Anterior cingulate cortex (tissue), 58 donors: ENCODE results near the gene ATXN7L2.

Experiments used
- DNase-seq, 58 donors: peaks; one replicate each; lab custom pipeline; 2025; lab: John Stamatoyannopoulos, UW

The ATXN7L2 gene

GRCh38 chr1:109495738-109496137, 12.0 kb downstream of the ATXN7L2 start:
- DNase-seq = no peak

DNA sequence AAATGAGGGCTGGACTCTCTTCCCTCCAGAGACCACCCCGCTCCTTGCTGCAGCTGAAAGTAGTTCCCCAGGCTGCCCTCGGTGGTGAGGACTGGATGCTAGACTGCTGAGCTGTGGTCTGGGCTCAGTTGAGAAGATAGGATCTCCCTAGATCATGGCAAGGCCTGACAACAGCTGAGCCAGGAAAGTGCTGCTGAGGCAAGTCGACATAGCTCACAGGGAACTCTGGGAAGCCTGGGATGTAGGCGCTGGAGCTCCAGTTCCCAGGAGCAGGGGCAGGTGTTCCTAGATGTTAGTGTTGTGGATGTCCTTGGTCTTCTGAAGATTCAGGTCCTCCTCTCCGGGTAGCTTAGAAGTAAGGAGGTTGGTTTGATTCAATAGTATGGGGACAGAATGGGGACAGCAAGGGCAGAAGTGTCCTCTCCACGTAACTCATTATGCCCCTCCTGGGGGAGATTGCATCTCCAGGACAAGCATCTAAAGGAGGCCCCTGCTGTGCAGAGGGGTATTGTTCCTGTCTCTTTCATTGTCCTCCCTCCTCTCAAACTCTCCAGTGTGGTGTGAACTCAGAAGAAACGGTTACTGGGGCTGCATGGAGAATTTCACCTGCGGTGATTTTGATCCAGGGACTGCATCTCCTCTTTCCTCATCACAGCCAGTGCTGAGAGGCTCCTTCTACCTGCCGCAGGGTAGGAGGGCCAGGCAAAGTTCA, 13.9 kb downstream of the ATXN7L2 start:
- peak in 2 of 58 donors; percentile 10 to 14 for DNase-seq

DNA sequence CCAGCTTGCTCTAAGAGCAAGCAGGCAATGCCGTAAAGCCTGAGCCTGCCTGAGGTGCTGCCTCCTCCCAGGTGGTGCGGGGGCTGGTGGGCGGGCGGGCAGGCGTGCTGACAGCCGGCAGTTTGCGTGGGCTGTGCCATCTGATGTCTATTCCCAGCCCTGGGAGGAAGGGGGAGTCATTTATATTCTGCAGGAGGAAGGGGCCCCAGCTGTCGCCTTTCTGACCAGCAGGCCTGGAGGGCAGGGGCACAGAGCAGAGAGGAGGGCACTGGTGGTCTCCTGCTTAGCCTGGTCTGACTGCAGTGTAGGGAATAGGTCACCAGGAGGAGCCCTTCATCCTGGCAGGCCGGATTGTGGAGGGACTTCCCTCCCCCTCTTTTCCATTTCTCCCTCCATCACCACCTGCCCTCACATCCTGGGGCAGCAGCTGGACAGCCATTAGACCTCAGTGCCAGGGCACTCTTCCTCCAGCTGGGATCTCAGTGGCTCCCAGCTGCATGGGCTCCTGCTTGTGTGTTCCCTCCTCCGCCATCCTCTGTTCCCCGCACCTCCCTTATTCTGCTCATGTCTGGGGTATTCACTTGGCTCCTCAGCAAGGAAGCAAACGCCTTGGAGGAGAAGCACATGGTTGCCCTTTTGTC, 14.6 kb downstream of the ATXN7L2 start:
- peak in 19 of 58 donors; percentile 20 to 81 (median 54) for DNase-seq

DNA sequence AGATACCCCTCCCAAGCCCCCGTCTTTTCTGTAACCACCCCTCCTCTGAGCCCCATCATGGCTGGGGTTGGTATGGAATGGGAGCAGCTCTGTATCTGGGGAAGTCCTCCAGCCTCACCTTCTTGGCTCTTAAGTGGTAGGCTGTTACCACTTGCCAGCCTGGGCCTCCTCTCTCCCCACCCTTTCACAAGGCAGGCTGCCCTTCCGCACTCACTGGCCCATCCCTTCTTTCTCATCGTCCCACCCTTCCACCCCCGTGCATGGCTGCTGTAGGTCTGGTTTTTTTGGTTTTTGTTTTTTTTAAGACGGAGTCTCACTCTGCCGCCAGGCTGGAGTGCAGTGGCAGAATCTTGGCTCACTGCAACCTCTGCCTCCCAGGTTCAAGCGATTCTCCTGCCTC, 15.4 kb downstream of the ATXN7L2 start:
- peak in 4 of 58 donors; percentile 18 to 63 (median 42) for DNase-seq

DNA sequence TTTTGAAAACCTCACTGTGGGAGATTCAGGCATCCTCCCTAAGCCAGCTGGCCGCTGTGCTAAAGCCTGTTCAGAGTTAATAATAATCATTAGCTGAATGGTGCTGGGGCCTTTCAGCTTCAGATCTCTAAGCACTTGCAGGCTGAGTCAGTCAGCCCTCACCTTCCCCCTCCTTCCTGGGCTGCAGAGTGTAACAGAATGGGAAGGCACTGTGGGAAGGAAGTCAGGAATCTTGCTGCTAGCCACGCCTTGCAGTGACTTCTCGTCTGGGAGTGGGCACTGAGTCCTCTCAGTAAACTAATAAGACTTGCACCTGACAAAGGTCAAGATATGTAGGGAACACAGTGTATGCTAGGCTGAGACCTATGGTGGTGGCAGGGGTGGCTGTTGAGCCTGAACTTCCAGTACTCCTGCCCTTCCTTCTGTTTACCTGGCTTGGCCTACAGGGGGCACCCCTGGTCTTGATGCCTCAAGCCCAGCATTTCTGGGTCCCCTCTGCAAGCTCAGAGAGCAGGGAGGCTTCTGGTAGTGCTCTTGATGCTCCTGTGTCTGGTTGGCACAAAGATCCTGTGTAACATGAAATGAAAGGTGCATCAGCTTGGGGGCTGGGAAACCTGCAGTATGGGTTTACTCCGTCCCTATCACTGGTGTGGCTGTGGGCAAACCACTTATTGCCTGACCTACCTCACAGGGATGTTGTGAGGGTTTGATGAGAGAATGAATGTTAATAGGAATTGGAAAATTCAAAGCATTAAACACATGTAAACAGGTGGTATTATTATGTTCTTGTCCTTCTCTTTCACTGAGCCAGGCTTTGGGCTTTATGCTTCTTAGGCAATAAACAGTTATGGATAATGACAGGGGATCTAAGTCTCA, 16.2 kb downstream of the ATXN7L2 start:
- peak in 8 of 58 donors; percentile 15 to 46 (median 30) for DNase-seq

DNA sequence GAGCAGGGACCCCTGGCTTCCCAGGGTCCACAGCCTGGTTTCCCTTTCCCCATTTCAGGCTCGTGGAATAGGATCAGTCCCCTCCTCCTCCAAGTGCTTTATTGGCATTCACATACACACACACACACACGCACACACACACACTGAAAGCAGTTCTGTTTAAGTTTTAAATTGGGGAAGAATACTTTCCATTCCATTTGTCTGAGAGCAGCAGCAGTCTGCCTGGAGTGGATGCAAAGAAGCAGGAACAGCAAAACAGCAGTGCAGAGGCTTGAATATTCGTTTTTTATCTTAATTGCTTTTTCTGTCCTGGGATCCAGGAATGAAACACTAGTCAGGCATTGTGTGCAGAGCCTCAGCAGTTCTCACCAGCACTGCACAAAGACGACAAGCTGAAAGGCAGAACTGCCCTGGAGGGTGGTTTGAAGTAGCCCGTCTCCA, 17.3 kb downstream of the ATXN7L2 start:
- no peak for DNase-seq

- no peak for DNase-seq
Measured at GRCh38 chr1:109501644-109502363, 18.1 kb downstream of the ATXN7L2 start.

DNA sequence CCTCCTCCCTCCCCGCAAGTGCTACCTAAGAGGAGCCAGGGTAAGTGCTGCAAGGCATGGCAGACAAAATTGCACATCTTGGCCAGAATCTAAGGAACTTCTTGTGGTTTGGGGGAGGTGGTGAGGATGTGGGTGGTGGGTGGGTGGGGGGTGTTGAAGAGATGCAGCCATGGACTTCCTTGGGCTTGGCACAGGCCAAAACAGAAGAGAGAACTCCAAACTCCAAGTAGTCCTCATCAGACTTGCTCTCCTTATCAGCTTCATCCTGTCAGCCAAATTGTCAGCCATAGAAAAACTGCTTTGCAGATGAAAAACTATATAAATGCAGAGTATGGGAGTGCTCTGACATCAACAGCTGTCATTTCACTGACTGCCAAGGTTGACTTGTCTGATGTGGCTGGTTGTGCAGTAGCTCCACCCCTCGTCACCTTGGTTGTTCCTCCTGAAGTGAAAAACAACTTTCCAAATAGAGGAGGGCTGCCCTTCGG, 18.7 kb downstream of the ATXN7L2 start:
- no peak for DNase-seq

- DNase-seq = no peak
Measured at GRCh38 chr1:109503935-109504334, 20.2 kb downstream of the ATXN7L2 start.

- no peak for DNase-seq
Measured at GRCh38 chr1:109504974-109505373, 21.3 kb downstream of the ATXN7L2 start.

DNA sequence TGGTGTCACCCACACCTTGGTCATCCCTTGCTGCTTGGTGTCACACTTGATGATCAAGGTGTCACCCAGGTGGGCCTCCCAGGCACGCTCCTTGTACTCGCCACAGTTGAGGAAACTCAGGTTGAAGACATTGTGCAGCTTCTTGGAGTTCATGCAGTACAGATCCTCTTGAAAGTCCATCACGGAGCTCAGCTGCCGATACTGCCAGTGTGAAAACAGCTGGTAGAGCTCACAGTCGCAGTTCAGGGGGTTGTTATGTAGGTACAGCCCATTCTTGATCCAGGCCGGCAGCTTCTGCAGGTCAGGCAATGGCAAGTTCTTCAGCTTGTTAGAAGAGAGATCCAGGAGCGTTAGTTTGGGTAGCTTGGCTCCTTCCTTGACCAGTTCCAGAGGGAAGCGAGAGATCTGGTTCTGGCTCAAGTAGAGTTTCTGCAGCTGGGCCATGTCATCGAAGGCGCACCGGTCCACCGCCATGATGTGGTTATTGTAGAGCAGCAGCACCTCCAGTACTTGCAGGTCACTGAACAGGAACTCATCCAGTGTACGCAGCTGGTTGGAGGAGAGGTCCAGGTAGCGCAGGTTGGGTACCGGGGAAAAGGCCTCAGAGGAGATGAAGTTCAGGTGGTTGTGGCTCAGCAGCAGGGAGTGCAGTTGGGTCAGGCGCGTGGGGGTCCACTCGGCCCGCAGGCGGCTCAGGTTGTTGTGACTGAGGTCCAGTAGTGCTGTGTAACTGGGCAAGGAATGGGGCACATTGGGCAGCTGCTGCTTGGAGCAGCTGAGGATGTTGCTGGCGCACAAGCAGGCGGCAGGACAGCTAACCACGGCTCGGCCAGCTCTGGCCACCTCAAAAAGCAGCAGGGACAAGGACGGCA, 24.5 kb downstream of the ATXN7L2 start:
- no peak for DNase-seq

- no peak for DNase-seq
Measured at GRCh38 chr1:109508873-109509175, 25.1 kb downstream of the ATXN7L2 start.

GRCh38 chr1:109509176-109510134, 25.8 kb downstream of the ATXN7L2 start, which contains the start of gene AMIGO1:
TSS of gene AMIGO1 (minus strand) at chr1:109509727. CDS start at chr1:109508912, 815 bp downstream.
- peak in 30 of 58 donors; percentile 19 to 60 (median 37) for DNase-seq

GRCh38 chr1:109513110-109513710, 29.5 kb downstream of the ATXN7L2 start:
- DNase-seq = no peak

GRCh38 chr1:109514846-109515245, 31.1 kb downstream of the ATXN7L2 start:
- DNase-seq = no peak

GRCh38 chr1:109516872-109517271, 33.2 kb downstream of the ATXN7L2 start:
- no peak for DNase-seq

GRCh38 chr1:109517337-109517736, 33.6 kb downstream of the ATXN7L2 start:
- no peak for DNase-seq
